Left renal cortex interstitium (tissue), 4 donors: ENCODE measurements around the gene ANKRD34A. TPM values are rescaled to one million over a fixed set of nuclear protein-coding genes. Genes with fewer than 3 reads are reported as not detected.
A peak's percentile ranks its signal among the peaks of the same experiment; 100 is the strongest.

Source experiments
- DNase-seq, 4 donors: peaks; one replicate each; pipeline ENCODE4 v3.0.0-alpha.2; 2013; ENCODE audit warnings: low read depth in 4 of 4, low spot score in 2 of 4, missing footprints in 1 of 4
- polyA plus RNA-seq, 4 donors: library from polyadenylated mRNA; unstranded; fragments of 120-200 nt; gene quantifications; one replicate each; pipeline ENCODE4 v1.2.1, GENCODE V29; 2013; ENCODE audit not compliant: insufficient read length in 4 of 4

Gene ANKRD34A
- polyA plus RNA-seq, 4 donors = 0.65 to 0.88 (median 0.72) TPM

- DNase-seq = no peak
Measured at GRCh38 chr1:145991735-145992412, 27.5 kb upstream of the ANKRD34A start.

DNA sequence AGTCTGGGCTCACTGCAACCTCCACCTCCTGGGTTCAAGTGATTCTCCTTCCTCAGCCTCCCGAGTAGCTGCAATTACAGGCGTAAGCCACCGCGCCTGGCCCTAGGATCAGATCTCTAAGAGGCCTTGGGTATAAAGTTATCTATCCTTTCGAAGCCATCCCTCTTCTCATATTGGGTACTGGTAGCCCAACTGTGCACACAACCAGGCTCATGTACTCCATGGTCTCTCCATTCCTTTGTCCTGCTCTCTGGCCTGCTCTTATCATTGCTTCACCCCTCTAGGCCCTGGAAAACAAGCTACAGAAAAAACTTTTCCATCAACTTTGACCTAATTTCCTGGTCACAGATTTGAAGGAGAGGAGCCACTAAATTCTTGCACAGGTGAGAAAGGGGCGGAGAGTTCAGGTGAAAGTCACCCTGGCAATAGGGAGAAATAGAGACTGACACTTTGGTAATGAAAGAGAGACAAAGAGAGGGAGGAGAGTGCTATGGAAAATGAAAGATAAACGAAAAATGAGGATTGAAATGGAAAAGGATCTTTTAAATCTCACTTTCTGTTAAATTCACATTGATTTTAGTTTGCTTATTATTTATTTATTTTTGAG lies 26.0 kb upstream of the ANKRD34A start:
- no peak for DNase-seq

DNA sequence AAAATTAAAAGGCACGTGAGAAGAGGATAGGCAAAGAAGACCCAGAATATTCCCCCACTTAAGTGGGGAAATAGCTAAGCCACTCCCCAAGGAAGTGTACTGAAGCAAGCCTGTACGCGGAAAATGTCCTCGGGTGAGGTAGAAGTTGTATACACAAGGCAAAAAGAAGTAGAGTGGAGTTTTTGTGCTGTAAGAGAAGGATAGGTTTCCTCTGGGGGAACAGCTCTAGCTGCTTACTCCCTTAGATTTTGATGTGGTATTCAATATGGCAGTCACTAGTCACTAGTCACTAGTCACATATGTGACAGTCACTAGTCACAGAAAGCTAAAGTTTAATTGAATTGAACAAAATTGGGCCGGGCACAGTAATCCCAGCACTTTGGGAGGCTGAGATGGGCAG lies 24.4 kb upstream of the ANKRD34A start:
- DNase-seq = no peak

DNA sequence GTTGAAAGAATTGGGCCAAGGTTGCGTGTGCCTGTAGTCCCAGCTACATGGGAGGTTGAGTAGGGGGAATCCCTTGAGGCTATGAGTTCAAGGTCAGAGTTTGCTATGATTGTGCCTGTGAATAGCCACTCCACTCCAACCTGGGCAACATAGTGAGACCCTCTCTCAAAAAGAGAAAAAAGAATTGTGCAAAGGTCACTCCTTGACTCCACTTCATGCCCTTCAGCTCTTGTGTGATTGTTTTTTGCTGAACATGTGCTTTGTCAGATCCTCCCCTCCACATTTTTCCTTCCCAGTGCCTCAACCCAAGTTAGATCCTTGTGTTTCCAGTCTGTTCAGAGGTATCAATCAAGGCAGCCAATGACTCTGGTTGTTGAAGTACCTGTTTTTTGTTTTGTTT lies 23.6 kb upstream of the ANKRD34A start:
- DNase-seq = no peak

DNA sequence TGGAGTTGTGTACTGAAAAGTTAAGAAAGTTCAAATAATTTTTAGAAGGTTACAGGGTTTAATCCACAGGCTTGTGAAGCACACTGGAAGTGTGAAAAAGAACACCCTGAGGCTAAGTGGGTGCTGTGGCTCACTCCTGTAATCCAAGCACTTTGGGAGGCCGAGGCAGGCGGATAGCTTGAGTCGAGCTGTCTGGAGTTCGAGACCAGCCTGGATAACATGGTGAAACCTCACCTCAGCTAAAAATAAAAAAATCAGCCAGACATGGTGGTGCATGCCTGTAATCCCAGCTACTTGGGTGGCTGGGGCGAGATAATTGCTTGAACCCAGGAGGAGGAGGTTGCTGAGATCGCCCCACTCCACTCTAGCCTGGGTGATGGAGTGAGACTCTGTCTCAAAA lies 22.2 kb upstream of the ANKRD34A start:
- DNase-seq = no peak

GRCh38 chr1:145985502-145986439 lies 21.4 kb upstream of the ANKRD34A start:
- DNase-seq = no peak

- DNase-seq = no peak
Measured at GRCh38 chr1:145985129-145985501, 20.7 kb upstream of the ANKRD34A start.

DNA sequence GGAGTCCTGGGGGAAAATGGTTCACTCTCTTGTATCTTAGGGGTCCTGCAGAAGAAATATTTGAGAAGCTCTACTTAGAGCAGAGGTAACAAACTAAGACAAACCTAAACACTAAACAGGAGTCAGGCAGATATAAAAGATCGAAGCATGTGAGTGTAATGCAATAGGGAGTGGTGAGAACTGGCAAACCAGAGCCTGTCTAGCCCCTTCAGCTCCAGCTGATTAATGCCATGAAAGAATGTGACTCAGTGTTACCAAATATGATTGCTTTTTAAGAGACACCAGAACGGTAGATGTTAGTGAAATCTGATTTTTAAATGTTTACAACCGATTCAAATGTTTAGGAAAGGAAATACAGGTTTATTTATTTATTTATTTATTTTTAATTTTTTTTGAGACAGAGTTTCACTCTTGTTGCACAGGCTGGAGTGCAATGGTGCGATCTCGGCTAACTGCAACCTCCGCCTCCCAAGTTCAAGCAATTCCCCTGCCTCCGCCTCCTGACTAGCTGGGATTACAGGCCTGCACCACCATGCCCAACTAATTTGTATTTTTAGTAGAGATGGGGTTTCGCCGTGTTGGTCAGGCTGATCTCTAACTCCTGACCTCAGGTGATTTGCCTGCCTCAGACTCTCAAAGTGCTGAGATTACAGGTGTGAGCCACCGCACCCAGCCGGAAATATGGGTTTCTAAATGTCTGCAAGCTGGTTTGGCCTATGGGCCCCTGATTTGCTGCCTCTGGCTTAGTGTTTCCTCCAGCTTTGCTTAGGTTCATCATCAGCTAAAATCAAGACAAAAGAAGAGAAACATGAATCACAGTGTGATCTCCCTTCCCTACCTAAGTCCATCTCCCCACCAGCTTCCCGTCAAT lies 19.8 kb upstream of the ANKRD34A start:
- no peak for DNase-seq

DNA sequence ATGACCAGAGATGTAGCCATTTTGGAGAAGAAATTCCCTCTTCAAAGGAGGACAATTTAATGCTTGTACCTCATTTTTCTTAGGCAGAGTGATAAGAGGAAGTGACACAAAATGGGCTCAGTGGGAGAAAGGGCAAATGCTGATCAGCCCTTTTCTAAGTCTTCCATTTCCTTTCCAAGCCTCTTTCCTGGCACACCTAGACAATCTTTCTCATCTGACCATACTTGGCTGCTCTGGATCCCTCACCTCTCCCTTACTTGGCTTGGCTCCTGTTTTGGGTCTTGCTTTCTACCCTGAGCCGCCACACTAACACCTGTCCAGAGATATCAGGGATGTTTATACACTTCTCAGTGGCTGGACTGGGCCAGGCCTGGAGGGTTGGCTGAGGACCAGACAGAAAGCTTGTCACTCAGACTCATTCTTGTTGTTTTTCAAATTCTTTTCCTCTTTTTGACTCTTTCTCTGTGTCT lies 18.9 kb upstream of the ANKRD34A start:
- DNase-seq = no peak

DNA sequence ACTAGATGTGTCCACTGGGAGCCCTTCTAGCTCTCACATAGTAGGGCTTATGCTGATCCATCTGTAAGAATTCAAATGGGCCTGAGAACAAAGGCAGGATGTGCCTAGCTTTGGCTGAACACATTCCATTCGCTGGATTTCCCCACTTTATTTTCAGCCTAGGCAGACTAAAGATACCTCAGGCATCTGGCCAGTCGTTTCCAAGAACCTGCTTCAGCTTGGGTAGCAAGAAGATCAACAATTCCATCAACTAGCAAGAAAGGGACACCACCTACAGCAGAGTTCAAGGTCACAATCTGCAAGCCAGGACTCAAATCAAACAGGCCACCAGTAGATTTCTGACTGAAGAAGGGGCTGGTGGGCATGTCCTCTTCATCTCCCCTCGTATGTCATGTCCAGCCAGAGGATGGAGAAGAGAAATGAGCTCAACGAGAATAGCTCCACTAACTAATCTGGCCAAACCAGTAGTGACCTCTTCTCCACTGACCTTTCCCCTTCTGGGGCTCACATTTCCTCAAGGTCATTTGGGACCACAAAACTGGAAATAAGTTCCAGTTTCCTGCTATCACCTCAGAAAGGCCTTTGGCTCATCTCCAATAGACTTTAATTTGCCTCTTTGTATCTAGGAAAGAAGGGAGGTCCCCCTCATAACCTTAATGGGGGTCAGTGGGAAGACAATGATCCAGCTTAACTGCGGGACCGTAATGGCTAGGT lies 17.8 kb upstream of the ANKRD34A start:
- DNase-seq = no peak

DNA sequence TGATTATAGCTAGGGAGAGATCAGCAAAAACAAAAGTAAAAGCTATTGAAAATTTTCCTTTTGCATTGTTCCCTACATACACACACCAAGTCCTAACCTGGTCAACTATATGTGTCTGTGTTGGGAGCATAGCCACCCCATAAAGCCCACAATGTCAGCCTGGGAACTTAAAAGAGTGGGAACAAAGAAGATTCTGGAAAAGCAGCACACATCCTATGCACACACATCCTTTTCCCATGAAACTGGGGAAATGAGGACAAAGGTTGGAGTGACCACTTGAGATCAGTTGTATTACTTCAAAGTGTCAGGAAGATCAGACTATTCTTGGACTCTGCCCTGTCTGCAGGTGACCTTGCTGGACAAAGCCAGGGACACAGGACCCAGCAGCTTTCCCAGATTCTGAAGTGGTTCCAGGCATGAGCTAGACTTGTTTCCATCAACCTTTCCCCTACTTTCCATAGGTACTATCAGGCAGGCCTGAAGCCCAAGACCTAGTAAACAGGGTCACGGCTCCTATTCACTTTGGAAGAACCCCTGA lies 16.2 kb upstream of the ANKRD34A start:
- no peak for DNase-seq

DNA sequence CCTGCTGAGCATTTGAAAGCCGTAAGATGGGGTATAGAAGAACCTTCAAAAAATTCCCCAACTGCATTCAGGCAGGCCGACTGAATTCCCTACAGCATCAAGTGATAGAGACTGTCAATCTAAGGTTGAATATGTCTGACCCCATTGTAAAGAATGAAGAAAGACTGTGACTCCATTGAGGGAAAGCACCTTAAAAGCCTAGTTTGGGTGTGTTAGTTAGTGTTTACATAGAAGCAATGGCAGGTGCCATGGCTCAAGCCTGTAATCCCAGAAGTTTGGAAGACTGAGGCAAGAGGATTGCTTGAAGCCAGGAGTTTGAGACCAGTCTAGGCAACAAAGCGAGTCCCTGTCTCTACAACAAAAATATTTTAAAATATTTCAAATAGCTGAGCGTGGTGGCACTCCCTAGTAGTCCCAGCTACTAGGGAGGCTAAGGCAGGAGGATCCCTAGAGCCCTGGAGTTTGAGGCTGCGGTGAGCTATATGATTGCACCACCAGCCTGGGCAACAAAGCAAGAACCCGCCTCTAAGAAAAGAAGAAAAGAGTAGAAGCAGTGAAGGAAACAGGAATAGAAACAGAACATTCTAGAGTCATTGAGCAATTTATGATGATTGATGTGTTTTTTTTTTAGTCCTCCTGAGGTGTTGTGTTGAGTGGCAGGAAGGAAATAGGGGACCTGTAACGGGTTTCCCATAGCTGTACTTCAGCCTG lies 15.5 kb upstream of the ANKRD34A start:
- no peak for DNase-seq

- peak; percentile 93 to 98 (median 96) for DNase-seq
Measured at GRCh38 chr1:145978854-145979745, 14.7 kb upstream of the ANKRD34A start.

DNA sequence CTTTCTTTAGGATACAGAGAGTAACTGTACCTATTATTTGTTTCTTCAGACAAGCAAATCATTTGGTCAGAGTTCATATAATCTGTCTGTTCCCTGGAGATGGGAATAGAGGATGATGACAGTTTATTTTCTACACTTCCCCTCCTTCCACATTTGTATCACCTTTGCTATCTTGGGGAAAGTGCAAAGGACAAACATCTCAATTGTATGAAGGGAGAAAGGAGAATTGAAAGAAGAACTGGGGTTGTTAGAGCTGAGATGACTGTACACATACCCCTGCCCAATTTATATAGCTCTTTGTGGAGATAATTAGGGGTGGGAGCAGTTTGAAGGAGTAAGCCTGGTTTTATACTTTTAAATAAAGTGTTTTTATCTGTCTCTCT lies 14.1 kb upstream of the ANKRD34A start:
- DNase-seq = no peak

GRCh38 chr1:145977486-145978470 lies 13.4 kb upstream of the ANKRD34A start:
- DNase-seq = no peak

- DNase-seq = no peak
Measured at GRCh38 chr1:145977016-145977415, 12.6 kb upstream of the ANKRD34A start.

DNA sequence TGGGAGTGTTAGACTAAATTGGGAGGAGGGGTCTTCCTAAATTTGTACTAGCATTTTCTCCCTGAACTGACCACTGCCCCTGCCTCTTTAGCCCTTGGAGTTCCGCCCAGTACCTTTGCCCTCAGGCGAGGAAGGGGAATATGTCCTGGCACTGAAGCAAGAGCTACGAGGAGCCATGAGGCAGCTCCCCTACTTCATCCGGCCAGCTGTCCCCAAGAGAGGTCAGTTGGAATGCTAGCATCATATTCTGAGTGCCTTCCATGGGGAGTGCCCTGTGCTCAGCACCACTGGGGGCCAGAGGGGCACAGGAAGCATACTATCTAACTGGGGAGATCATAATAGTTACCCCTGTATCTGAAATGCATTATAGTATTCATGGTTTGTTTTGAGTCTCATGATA lies 10.8 kb upstream of the ANKRD34A start:
- no peak for DNase-seq
